Measurements from ENCODE around the gene FBXW9.
A peak's percentile ranks its signal among the peaks of the same experiment; 100 is the strongest.

FBXW9 gene

GRCh38 chr19:12695997-12696365 is 450 bp downstream of the FBXW9 start:
- Histone ChIP-seq H3K27ac (ENCODE audit: poor library complexity, severe bottlenecking) (peak overlapping the region; percentile 12), H3K4me1 (ENCODE audit: insufficient read depth, poor library complexity, severe bottlenecking) (no peaks in the 10 kb centered on the region), H3K27me3 (ENCODE audit: insufficient read depth, poor library complexity, severe bottlenecking) (no peaks in the 10 kb centered on the region), H3K9me3 (ENCODE audit: severe bottlenecking) (no peaks in the 10 kb centered on the region), H3K36me3 (ENCODE audit: low read depth) (peaks cover 12% of the 10 kb centered on the region), H3K4me3 (ENCODE audit: severe bottlenecking) (peak overlapping the region; percentile 73)
- DNase-seq (ENCODE audit: low spot score) = no peak
- peak; percentile 15 for ATAC-seq (ENCODE audit: low read depth)
- no peak for TF ChIP-seq CTCF (IDR thresholded peaks at IDR 0.05; ENCODE audit: poor library complexity, severe bottlenecking)

GRCh38 chr19:12695514-12695913 is 917 bp downstream of the FBXW9 start:
- ATAC-seq (ENCODE audit: low read depth) = no peak
- peak overlapping the region; percentile 12 for H3K27ac ChIP-seq (ENCODE audit: poor library complexity, severe bottlenecking)

GRCh38 chr19:12695096-12695495 is 1.3 kb downstream of the FBXW9 start:
- Histone ChIP-seq H3K27me3 (ENCODE audit: insufficient read depth, poor library complexity, severe bottlenecking) (no peaks in the 10 kb centered on the region), H3K4me1 (ENCODE audit: insufficient read depth, poor library complexity, severe bottlenecking) (no peaks in the 10 kb centered on the region), H3K27ac (ENCODE audit: poor library complexity, severe bottlenecking) (no peak overlapping the region), H3K9me3 (ENCODE audit: severe bottlenecking) (no peaks in the 10 kb centered on the region), H3K4me3 (ENCODE audit: severe bottlenecking) (no peak overlapping the region), H3K36me3 (ENCODE audit: low read depth) (peaks cover 9% of the 10 kb centered on the region)
- ATAC-seq (ENCODE audit: low read depth) (no peak), DNase-seq (ENCODE audit: low spot score) (no peak)
- TF ChIP-seq CTCF (IDR thresholded peaks at IDR 0.05; ENCODE audit: poor library complexity, severe bottlenecking) = no peak

More at GRCh38 chr19:12695514-12695913, 917 bp downstream of the FBXW9 start:
- no peak for DNase-seq (ENCODE audit: low spot score)
- TF ChIP-seq CTCF (IDR thresholded peaks at IDR 0.05; ENCODE audit: poor library complexity, severe bottlenecking) = no peak
- H3K4me1 ChIP-seq (ENCODE audit: insufficient read depth, poor library complexity, severe bottlenecking) = no peaks in the 10 kb centered on the region
- H3K4me3 ChIP-seq (ENCODE audit: severe bottlenecking) = peak overlapping the region; percentile 73
- H3K9me3 ChIP-seq (ENCODE audit: severe bottlenecking) = no peaks in the 10 kb centered on the region
- H3K27me3 ChIP-seq (ENCODE audit: insufficient read depth, poor library complexity, severe bottlenecking) = no peaks in the 10 kb centered on the region
- peaks cover 9% of the 10 kb centered on the region for H3K36me3 ChIP-seq (ENCODE audit: low read depth)

- Histone ChIP-seq H3K27me3 (ENCODE audit: insufficient read depth, poor library complexity, severe bottlenecking) (no peaks in the 10 kb centered on the region), H3K4me1 (ENCODE audit: insufficient read depth, poor library complexity, severe bottlenecking) (no peaks in the 10 kb centered on the region), H3K4me3 (ENCODE audit: severe bottlenecking) (no peak overlapping the region), H3K36me3 (ENCODE audit: low read depth) (peaks cover 9% of the 10 kb centered on the region), H3K27ac (ENCODE audit: poor library complexity, severe bottlenecking) (no peak overlapping the region), H3K9me3 (ENCODE audit: severe bottlenecking) (no peaks in the 10 kb centered on the region)
- no peak for TF ChIP-seq CTCF (IDR thresholded peaks at IDR 0.05; ENCODE audit: poor library complexity, severe bottlenecking)
- no peak for ATAC-seq (ENCODE audit: low read depth)
- DNase-seq (ENCODE audit: low spot score) = no peak
Measured at GRCh38 chr19:12694641-12695040, 1.8 kb downstream of the FBXW9 start.

- TF ChIP-seq CTCF (IDR thresholded peaks at IDR 0.05; ENCODE audit: poor library complexity, severe bottlenecking) = no peak
- Histone ChIP-seq H3K36me3 (ENCODE audit: low read depth) (peaks cover 5% of the 10 kb centered on the region; the same call in 1 of the 2 replicates), H3K27me3 (ENCODE audit: insufficient read depth, poor library complexity, severe bottlenecking) (no peaks in the 10 kb centered on the region), H3K9me3 (ENCODE audit: severe bottlenecking) (no peaks in the 10 kb centered on the region), H3K4me1 (ENCODE audit: insufficient read depth, poor library complexity, severe bottlenecking) (no peaks in the 10 kb centered on the region), H3K27ac (ENCODE audit: poor library complexity, severe bottlenecking) (no peak overlapping the region), H3K4me3 (ENCODE audit: severe bottlenecking) (no peak overlapping the region)
- DNase-seq (ENCODE audit: low spot score) = no peak
- ATAC-seq (ENCODE audit: low read depth) = no peak
Measured at GRCh38 chr19:12692960-12693359, 3.5 kb downstream of the FBXW9 start.
